Neural cell (in vitro differentiated cells): ENCODE results near the gene LDLRAD4. TPM values are rescaled to one million over a fixed set of nuclear protein-coding genes. Genes with fewer than 3 reads are reported as not detected.

Experiments
- H2AFZ ChIP-seq: fragments of 200-600, 300-800 bp; sonication (generic), shearing (Covaris generic); 2 replicates; pipeline ENCODE4 v1.6.0; 2014; ENCODE audit warnings: low read depth, mild to moderate bottlenecking, antibody characterized with exemption, low read length, moderate library complexity
- H3F3A ChIP-seq: fragments of 200-600 bp; shearing (Covaris generic); 2 replicates; pipeline ENCODE4 v1.6.1; 2016; ENCODE audit warnings: mild to moderate bottlenecking, moderate library complexity, mixed read lengths, antibody characterized with exemption, low read length; ENCODE audit not compliant: insufficient read depth, poor library complexity, severe bottlenecking
- H3K27ac ChIP-seq: fragments of 200-600, 300-800 bp; sonication (generic), shearing (Covaris generic); 2 replicates; pipeline ENCODE4 v1.5.1; 2014; ENCODE audit warnings: mild to moderate bottlenecking, low read length, moderate library complexity
- H3K27me3 ChIP-seq: fragments of 300-800, 200-600 bp; sonication (generic), shearing (Covaris generic); 2 replicates; pipeline ENCODE4 v1.6.0; 2014; ENCODE audit warnings: mild to moderate bottlenecking, low read depth, low read length, moderate library complexity; ENCODE audit not compliant: insufficient read depth
- H3K36me3 ChIP-seq: fragments of 300-800, 200-600 bp; sonication (generic), shearing (Covaris generic); 2 replicates; pipeline ENCODE4 v1.5.1; 2014; ENCODE audit warnings: mild to moderate bottlenecking, antibody characterized with exemption, low read length, moderate library complexity; ENCODE audit not compliant: insufficient read depth
- H3K4me2 ChIP-seq: fragments of 300-800, 200-600 bp; sonication (generic), shearing (Covaris generic); 2 replicates; pipeline ENCODE4 v1.6.0; 2014; ENCODE audit warnings: mild to moderate bottlenecking, low read length
- H3K4me3 ChIP-seq: fragments of 300-800, 200-600 bp; sonication (generic), shearing (Covaris generic); 2 replicates; pipeline ENCODE4 v1.5.1; 2014; ENCODE audit warnings: mild to moderate bottlenecking, low read length, moderate library complexity
- H3K79me2 ChIP-seq: fragments of 200-600 bp; shearing (Covaris generic); replicated peaks from 2 replicates; pipeline ENCODE4 v1.6.0; 2014; ENCODE audit warnings: mild to moderate bottlenecking, low read length, moderate library complexity; ENCODE audit not compliant: insufficient read depth
- H3K9ac ChIP-seq: fragments of 300-800, 200-600 bp; sonication (generic), shearing (Covaris generic); 2 replicates; pipeline ENCODE4 v1.6.1; 2016; ENCODE audit warnings: mild to moderate bottlenecking, low read length, mixed read lengths
- H3K9me2 ChIP-seq: fragments of 200-600 bp; shearing (Covaris generic); 2 replicates; pipeline ENCODE4 v1.6.1; 2016; ENCODE audit warnings: mild to moderate bottlenecking, low read length, mixed read lengths; ENCODE audit not compliant: insufficient read depth
- H3K9me3 ChIP-seq: fragments of 200-600, 300-800 bp; sonication (generic), shearing (Covaris generic); 2 replicates; pipeline ENCODE4 v1.6.1; 2016; ENCODE audit warnings: mild to moderate bottlenecking, mixed run types, low read length, moderate library complexity, mixed read lengths
- H4K20me1 ChIP-seq: fragments of 200-600 bp; shearing (Covaris generic); 2 replicates; pipeline ENCODE4 v1.6.1; 2016; ENCODE audit warnings: mild to moderate bottlenecking, mixed run types; ENCODE audit not compliant: insufficient read depth
- EP300 ChIP-seq: fragments of 450-650 bp; conservative IDR thresholded peaks from 2 replicates; pipeline ENCODE4 v1.6.1; 2014; ENCODE audit warnings: antibody characterized with exemption, mild to moderate bottlenecking, moderate library complexity; ENCODE audit not compliant: poor library complexity, severe bottlenecking
- EZH2 ChIP-seq: fragments of 200-600, 300-800 bp; shearing (Covaris generic), sonication (generic); IDR thresholded peaks from 2 replicates; pipeline ENCODE4 v1.6.1; 2014; ENCODE audit warnings: antibody characterized with exemption, low read length, borderline replicate concordance, mild to moderate bottlenecking; ENCODE audit not compliant: insufficient read depth, poor library complexity, severe bottlenecking
- MXI1 ChIP-seq: fragments of 450-650 bp; conservative IDR thresholded peaks from 2 replicates; pipeline ENCODE4 v1.6.1; 2014; ENCODE audit warnings: antibody characterized with exemption, mild to moderate bottlenecking; ENCODE audit not compliant: poor library complexity, severe bottlenecking
- POLR2AphosphoS5 ChIP-seq: IDR thresholded peaks from 2 replicates; pipeline ENCODE4 v1.6.1; 2012
- RAD21 ChIP-seq: fragments of 450-650 bp; conservative IDR thresholded peaks from 2 replicates; pipeline ENCODE4 v1.6.1; 2014; ENCODE audit warnings: antibody characterized with exemption, mild to moderate bottlenecking, moderate library complexity
- SMC3 ChIP-seq: fragments of 450-650 bp; conservative IDR thresholded peaks from 2 replicates; pipeline ENCODE4 v1.6.1; 2014; ENCODE audit warnings: antibody characterized with exemption, mild to moderate bottlenecking, moderate library complexity; ENCODE audit not compliant: poor library complexity
- TAF1 ChIP-seq: IDR thresholded peaks from 2 replicates; pipeline ENCODE4 v1.6.1; 2012; ENCODE audit warnings: low read depth
- polyA plus RNA-seq: library from polyadenylated mRNA; depleted of rRNA; stranded (reverse); fragments of >200 nt; gene quantifications from 2 replicates; pipeline ENCODE4 v1.2.3, GENCODE V29; 2014
- TF ChIP-seq, protein P1 (sequence below): IDR thresholded peaks from 2 replicates; pipeline ENCODE4 v1.6.1; 2012; ENCODE audit warnings: borderline replicate concordance
- TF ChIP-seq, protein P2 (sequence below): fragments of 450-650 bp; IDR thresholded peaks from 2 replicates; pipeline ENCODE4 v1.5.1; 2014; ENCODE audit warnings: antibody characterized with exemption, mild to moderate bottlenecking, moderate library complexity; ENCODE audit not compliant: poor library complexity, severe bottlenecking

The LDLRAD4 gene
- polyA plus RNA-seq, 1 donor from 2014 or later = 3.7 TPM

DNA sequence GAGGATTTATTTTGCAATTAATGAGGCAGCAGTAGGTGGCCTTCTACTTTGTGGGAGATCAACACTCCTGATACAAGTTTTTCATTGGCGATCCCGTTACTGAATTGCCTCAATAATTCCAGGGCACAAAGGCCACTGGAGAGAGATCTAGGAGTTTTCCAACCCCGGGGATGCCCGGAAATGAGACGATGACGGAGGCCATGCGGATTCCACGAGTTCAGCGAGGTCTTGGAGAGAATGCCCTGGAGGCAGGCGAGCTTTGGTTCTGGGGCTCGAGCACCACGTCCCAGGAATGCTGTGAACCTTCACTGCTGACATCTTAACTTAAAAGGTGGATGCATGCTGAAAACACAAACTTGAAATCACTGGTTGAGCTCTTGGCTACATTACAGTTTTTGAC lies 74.2 kb downstream of the LDLRAD4 start:
- H3K4me3 ChIP-seq = no peak overlapping the region
- no peak overlapping the region for H3K27ac ChIP-seq
- no peaks in the 10 kb centered on the region for H3F3A ChIP-seq
- H2AFZ ChIP-seq = no peak overlapping the region
- no peaks in the 10 kb centered on the region for H3K9me3 ChIP-seq
- H3K9me2 ChIP-seq = no peaks in the 10 kb centered on the region
- H3K79me2 ChIP-seq = no peaks in the 10 kb centered on the region
- H3K4me2 ChIP-seq = no peak overlapping the region
- no peaks in the 10 kb centered on the region for H3K36me3 ChIP-seq
- no peaks in the 10 kb centered on the region for H4K20me1 ChIP-seq
- no peak overlapping the region for H3K9ac ChIP-seq
- TF ChIP-seq EZH2 (no peak), RAD21 (no peak), SMC3 (no peak), EP300 (no peak), TAF1 (no peak), MXI1 (no peak), POLR2AphosphoS5 (no peak)
- TF ChIP-seq, protein P1, sequence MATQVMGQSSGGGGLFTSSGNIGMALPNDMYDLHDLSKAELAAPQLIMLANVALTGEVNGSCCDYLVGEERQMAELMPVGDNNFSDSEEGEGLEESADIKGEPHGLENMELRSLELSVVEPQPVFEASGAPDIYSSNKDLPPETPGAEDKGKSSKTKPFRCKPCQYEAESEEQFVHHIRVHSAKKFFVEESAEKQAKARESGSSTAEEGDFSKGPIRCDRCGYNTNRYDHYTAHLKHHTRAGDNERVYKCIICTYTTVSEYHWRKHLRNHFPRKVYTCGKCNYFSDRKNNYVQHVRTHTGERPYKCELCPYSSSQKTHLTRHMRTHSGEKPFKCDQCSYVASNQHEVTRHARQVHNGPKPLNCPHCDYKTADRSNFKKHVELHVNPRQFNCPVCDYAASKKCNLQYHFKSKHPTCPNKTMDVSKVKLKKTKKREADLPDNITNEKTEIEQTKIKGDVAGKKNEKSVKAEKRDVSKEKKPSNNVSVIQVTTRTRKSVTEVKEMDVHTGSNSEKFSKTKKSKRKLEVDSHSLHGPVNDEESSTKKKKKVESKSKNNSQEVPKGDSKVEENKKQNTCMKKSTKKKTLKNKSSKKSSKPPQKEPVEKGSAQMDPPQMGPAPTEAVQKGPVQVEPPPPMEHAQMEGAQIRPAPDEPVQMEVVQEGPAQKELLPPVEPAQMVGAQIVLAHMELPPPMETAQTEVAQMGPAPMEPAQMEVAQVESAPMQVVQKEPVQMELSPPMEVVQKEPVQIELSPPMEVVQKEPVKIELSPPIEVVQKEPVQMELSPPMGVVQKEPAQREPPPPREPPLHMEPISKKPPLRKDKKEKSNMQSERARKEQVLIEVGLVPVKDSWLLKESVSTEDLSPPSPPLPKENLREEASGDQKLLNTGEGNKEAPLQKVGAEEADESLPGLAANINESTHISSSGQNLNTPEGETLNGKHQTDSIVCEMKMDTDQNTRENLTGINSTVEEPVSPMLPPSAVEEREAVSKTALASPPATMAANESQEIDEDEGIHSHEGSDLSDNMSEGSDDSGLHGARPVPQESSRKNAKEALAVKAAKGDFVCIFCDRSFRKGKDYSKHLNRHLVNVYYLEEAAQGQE = no peak
- TF ChIP-seq, protein P2, sequence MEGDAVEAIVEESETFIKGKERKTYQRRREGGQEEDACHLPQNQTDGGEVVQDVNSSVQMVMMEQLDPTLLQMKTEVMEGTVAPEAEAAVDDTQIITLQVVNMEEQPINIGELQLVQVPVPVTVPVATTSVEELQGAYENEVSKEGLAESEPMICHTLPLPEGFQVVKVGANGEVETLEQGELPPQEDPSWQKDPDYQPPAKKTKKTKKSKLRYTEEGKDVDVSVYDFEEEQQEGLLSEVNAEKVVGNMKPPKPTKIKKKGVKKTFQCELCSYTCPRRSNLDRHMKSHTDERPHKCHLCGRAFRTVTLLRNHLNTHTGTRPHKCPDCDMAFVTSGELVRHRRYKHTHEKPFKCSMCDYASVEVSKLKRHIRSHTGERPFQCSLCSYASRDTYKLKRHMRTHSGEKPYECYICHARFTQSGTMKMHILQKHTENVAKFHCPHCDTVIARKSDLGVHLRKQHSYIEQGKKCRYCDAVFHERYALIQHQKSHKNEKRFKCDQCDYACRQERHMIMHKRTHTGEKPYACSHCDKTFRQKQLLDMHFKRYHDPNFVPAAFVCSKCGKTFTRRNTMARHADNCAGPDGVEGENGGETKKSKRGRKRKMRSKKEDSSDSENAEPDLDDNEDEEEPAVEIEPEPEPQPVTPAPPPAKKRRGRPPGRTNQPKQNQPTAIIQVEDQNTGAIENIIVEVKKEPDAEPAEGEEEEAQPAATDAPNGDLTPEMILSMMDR = no peak
- H3K27me3 ChIP-seq = no peaks in the 10 kb centered on the region

DNA sequence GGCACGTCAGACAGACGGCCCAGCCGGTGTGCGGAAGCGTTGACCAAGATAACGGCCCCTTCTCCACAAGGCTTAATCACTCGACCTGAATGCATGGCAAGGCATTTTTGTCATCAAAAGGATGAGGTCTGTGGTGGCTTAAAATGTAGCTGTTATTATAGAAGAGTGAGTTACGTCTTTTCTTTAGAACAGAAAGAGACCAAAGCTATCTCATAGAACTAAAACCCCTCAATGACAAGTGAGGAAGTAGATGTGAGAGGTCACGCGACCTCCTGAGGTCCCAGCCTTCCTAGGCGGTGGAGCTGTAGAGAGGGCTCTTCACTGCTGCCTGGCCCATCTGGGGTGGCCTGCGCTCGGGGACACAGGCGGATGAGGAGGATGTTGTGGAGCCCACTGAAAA lies 75.7 kb downstream of the LDLRAD4 start:
- TF ChIP-seq, protein P1 = no peak
- TF ChIP-seq SMC3 (no peak), POLR2AphosphoS5 (no peak), EP300 (no peak), EZH2 (no peak), MXI1 (no peak), TAF1 (no peak), RAD21 (no peak)
- TF ChIP-seq, protein P2 = no peak
- Histone ChIP-seq H3K4me3 (no peak overlapping the region), H2AFZ (no peak overlapping the region), H3K79me2 (no peaks in the 10 kb centered on the region), H4K20me1 (no peaks in the 10 kb centered on the region), H3K9me2 (no peaks in the 10 kb centered on the region), H3K4me2 (no peak overlapping the region), H3F3A (no peaks in the 10 kb centered on the region), H3K27me3 (no peaks in the 10 kb centered on the region), H3K36me3 (no peaks in the 10 kb centered on the region), H3K9me3 (no peaks in the 10 kb centered on the region), H3K9ac (no peak overlapping the region), H3K27ac (no peak overlapping the region)
